Raji (cell line): Measurements from ENCODE around the gene SUPT5H.

Experiments
- POLR2A ChIP-seq: IDR thresholded peaks from 2 replicates; pipeline ENCODE4 v1.6.1; 2011; ENCODE audit warnings: low read depth, low read length, control low read depth; ENCODE audit not compliant: insufficient read depth

Gene SUPT5H

GRCh38 chr19:39507715-39508364, 62.5 kb downstream of the SUPT5H start:
- TF ChIP-seq POLR2A: no peak

DNA sequence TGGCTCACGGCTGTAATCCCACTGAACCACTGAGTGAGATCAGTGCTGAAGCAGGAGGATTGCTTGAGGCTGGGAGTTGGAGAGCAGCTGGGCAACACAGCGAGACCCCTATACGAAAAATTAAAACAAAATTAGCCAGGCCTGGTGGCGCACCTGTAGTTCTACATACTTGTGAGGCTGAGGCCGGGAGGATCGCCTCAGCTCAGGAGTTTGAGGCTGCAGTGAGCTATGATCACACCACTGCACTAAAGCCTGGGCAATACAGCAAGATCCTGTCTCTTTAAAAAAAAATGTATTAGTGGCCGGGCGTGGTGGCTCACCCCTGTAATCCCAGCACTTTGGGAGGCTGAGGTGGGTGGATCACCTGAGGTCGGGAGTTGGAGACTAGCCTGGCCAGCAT, 63.2 kb downstream of the SUPT5H start:
- TF ChIP-seq POLR2A: no peak

DNA sequence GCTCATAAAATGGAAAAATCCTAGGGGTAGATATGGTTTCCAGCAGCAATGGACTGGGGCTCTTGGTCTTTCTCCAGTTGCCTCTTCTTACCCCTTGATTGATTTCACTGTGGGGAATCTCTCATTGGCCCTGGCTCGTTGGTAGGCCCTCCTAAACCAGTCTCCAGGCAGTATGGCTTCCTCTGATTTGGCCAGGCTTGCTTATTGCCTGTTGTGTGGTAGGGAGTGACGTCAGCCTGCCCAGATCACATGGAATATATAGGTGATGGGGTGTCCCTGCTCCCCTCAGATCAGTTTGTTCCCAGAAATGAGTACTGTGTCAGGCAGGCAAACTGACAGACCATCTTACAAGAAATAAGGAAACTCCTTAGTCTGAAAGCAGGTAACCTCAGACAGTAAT, 63.9 kb downstream of the SUPT5H start:
- no peak for TF ChIP-seq POLR2A

- no peak for TF ChIP-seq POLR2A
Observed at GRCh38 chr19:39512988-39513387, 67.6 kb downstream of the SUPT5H start.

DNA sequence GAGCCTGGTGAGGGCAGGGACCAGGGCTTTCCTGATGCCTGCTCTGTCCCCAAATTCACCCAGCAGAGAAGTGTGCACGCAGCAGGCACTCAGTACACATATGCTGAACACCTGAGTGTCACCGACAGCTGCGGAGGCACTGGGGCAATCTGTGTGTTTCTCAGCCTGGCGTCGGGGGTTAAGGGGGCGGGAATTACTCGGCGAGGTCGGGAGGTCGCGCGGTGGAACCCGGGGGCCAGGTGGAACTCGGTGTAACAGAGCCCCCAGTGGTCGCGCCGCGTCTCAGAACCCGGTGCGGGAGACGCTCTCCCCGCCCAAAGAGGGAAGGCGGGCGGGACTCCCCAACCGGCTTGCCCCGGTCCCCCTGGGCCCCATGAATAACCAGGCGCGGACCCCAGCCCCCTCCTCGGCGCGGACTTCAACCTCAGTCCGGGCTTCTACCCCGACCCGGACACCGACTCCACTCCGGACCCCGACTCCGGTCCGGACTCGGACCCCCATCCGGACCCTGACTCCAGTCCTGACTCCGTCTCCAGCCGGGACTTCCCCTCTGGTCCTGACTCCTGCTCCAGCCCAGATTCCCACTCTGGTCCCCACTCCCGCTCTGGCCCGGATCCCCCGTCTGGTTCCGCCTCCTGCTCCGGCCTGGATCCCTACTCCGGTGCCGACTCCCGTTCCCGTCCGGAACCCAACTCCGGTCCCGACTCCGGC, 69.6 kb downstream of the SUPT5H start, which contains the start of gene SELENOV:
Gene SELENOV (plus strand): TSS at position 300 of the 711 bp plus-strand sequence. CDS start 74 bp downstream, at position 374.
- TF ChIP-seq POLR2A: no peak

- TF ChIP-seq POLR2A: no peak
Observed at GRCh38 chr19:39515551-39516191, 70.3 kb downstream of the SUPT5H start.

DNA sequence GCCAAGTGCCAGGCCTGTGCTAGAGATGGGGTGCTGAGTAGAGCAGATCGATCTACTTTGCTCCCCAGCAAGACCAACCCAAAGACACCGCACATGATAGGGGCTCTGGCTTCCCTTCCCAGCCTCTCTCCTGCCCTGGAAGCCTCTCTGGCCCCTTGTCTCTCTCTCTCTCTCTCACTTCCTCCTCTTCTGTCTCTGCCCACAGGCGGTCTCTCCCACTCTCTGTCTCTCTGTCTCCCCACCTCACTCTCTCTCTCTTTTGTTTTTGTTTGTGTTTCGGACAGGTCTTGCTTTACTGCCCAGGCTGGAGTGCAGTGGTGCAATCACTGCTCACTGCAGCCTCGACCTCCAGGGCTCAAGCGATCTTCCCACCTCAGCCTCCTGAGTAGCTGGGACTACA, 70.9 kb downstream of the SUPT5H start:
- no peak for TF ChIP-seq POLR2A

DNA sequence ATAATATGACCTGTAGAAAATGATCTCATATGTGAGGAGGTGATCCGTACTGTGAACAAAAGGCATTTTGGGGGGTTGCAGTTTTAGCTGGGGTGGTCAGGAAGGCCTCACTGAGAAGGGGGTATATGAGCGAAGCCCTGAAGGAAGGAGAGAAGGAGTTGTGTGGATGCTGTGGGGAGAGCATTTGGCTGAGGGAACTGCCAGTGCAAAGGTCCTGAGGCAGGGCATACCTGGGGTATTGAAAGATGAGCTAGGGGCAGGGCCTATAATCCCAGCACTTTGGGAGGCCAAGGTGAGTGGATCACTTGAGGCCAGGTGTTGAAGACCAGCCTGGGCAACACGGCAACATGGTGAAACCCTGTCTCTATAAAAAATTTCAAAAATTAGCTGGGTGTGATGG, 72.0 kb downstream of the SUPT5H start:
- no peak for TF ChIP-seq POLR2A

DNA sequence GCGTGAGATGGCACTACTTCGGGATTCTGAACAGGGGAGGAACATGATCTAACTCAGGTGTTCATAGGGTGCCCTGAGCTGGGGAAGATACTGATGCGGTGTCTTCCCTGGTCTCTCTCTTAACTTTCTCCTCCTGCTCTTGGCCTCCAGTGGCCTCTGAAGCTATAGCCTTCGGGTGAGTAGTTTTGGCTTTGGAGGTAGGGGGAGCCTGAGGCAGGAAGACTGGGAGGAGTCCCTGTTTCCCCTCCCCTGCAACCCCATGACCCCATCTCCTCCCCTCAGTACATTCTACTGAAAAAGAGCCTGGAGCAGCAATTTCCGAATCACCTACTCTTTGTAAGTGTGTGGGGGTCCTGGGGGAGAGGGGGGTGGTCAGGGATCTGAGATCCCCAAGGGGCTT, 73.1 kb downstream of the SUPT5H start:
- no peak for TF ChIP-seq POLR2A

GRCh38 chr19:39518975-39519374, 73.6 kb downstream of the SUPT5H start:
- TF ChIP-seq POLR2A: no peak

DNA sequence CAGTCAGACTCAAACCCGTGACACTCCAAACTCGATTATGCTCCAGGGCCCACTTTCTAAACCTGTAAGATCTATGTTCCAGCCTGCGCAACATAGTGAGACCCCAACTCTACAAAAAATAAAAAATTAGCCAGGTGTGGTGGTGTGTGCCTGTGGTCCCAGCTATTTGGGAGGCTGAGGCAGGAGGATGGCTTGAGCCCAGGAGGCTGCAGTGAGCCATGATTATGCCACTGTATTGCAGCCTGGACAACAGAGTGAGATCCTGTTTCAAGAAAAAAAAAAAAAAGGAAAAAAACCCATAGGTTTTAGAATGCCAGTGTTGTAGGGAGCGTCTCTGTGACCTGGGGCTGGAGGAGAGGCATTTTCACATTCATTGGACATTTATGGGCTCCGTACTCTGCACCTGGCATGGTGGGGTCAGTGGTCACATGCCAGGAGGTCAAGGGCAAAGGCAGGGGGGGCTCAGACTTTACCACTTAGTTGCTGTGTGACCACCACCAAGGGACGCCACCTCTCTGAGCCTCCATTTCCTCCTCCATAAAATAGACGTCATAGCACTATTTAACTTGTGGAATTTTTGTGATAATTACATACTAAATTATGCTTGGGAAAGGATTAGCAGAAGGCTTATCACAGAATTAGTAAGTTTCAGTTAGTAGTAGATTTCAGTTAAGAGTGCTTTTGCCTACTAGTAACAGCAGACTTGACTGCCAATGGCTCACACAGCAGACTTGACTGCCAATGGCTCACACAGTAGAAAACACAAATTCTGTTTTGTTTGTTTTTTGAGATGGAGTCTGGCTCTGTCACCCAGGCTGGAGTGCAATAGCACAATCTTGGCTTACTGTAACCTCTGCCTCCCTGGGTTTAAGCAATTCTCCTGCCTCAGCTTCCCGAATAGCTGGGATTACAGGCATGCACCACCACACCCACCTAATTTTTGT, 75.4 kb downstream of the SUPT5H start:
- TF ChIP-seq POLR2A: no peak

DNA sequence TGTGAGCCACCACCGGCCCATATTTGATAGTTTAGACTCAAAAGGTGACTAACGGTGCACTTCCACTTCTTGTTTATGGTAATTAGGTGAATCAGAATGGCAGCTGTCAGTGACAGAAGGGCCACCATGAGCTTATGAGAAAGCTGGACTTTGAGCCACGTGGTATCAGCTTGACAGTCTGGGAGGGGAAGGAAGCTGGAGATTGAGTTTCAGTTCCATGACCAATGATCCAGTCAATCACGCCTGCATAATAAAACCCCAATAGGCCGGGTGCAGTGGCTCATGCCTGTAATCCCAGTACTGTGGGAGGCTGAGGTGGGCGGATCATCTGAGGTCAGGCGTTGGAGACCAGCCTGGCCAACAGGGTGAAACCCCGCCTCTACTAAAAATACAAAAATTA, 79.1 kb downstream of the SUPT5H start:
- TF ChIP-seq POLR2A: no peak

DNA sequence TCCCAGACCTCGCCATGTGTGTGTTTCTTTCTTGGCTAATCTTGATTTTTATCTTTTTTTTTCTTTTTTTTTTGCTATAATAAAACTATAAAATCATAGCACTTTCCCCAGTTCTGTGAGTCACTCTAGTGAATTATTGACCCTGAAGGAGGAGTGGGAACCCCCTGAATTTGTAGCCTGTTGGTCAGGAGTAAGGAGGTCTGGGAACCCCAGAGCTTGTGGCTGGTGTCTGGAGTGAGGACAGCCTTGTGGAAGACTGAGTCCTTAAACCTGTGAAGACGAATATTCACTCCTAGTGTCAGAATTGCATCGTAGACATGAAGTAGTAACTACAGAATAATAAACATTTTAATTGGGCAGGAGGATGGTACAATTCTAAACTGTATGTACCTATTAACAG, 79.8 kb downstream of the SUPT5H start:
- TF ChIP-seq POLR2A: no peak
